Endothelial cell of umbilical vein (primary cell): Measurements from ENCODE around the gene PLXDC2. TPM values are rescaled to one million over a fixed set of nuclear protein-coding genes. Genes with fewer than 3 reads are reported as not detected.

Source experiments
- BruUV-seq: library from RNA; stranded (reverse); fragments of 400-500 nt; replicated peaks from 2 replicates; lab custom pipeline; 2021; lab: Mats Ljungman, UMichigan
- CTCF ChIA-PET: fragments of 300-600, 350-600 bp; sonication (Branson Sonifier 250); formaldehyde crosslinking; loops from one replicate; lab custom pipeline; 2021; ENCODE audit warnings: antibody characterized with exemption, inconsistent platforms; lab: Charles Lee
- POLR2A ChIA-PET: fragments of 300-600, 350-600 bp; sonication (Branson Sonifier 250); formaldehyde crosslinking; loops from one replicate; lab custom pipeline; 2021; ENCODE audit warnings: antibody characterized with exemption, inconsistent platforms; lab: Charles Lee
- DNase-seq: peaks from one replicate; pipeline ENCODE4 v3.0.0-alpha.2; 2011; ENCODE audit warnings: low read depth, low spot score
- FAIRE-seq: peaks from 2 replicates; lab custom pipeline; 2011; peaks lifted over from hg19 to GRCh38; lab: Jason Lieb, UNC
- H2AFZ ChIP-seq: 2 replicates; pipeline ENCODE4 v1.6.0; 2012; ENCODE audit warnings: low read depth, low read length, control low read depth, inconsistent platforms
- H3K27ac ChIP-seq: 2 replicates; pipeline ENCODE4 v1.5.1; 2011; ENCODE audit warnings: low read depth, mild to moderate bottlenecking, control low read depth, low read length, moderate library complexity; ENCODE audit not compliant: insufficient read depth
- H3K27me3 ChIP-seq, 2 experiments: 2 replicates each; pipeline versions ENCODE4 v1.6.0 to v1.6.1; 2011; ENCODE audit warnings: low read length in 2 of 2, mixed read lengths in 1 of 2; ENCODE audit not compliant: control insufficient read depth in 2 of 2, insufficient read depth in 2 of 2
- H3K36me3 ChIP-seq, 2 experiments: 2 replicates in 1 of 2; 3 replicates in 1 of 2; pipeline ENCODE4 v1.5.1; 2011; ENCODE audit warnings: low read length in 2 of 2, mild to moderate bottlenecking in 1 of 2, moderate library complexity in 1 of 2; ENCODE audit not compliant: control insufficient read depth in 2 of 2, insufficient read depth in 2 of 2; ENCODE audit errors: extremely low read depth in 1 of 2
- H3K4me1 ChIP-seq: 3 replicates; pipeline ENCODE4 v1.5.1; 2011; ENCODE audit warnings: mild to moderate bottlenecking, low read length; ENCODE audit not compliant: control insufficient read depth, insufficient read depth; ENCODE audit errors: extremely low read depth
- H3K4me2 ChIP-seq: 2 replicates; pipeline ENCODE4 v1.6.1; 2011; ENCODE audit warnings: low read length, control low read depth, mixed read lengths; ENCODE audit not compliant: insufficient read depth
- H3K4me3 ChIP-seq, 3 experiments: fragments of 200-600 bp in 1 of 3; sonication (generic), shearing (Covaris generic) in 1 of 3; replicated peaks in 1 of 3; 2 replicates each; pipeline ENCODE4 v1.5.1; 2011 to 2016; ENCODE audit warnings: control low read depth in 3 of 3, low read length in 3 of 3, mild to moderate bottlenecking in 2 of 3, inconsistent platforms in 1 of 3, low read depth in 1 of 3, moderate library complexity in 1 of 3; ENCODE audit not compliant: insufficient read depth in 1 of 3
- H3K79me2 ChIP-seq: 2 replicates; pipeline ENCODE4 v1.6.0; 2012; ENCODE audit warnings: low read length, inconsistent platforms; ENCODE audit not compliant: control insufficient read depth, insufficient read depth
- H3K9ac ChIP-seq: replicated peaks from 2 replicates; pipeline ENCODE3; 2011; ENCODE audit warnings: low read length, control low read depth; ENCODE audit not compliant: insufficient read depth; ENCODE audit errors: extremely low read depth
- H3K9me1 ChIP-seq: replicated peaks from 3 replicates; pipeline ENCODE4 v1.6.0; 2011; ENCODE audit warnings: mild to moderate bottlenecking, low read length; ENCODE audit not compliant: control insufficient read depth, insufficient read depth; ENCODE audit errors: extremely low read depth
- H3K9me3 ChIP-seq: replicated peaks from 2 replicates; pipeline ENCODE4 v1.5.1; 2012; ENCODE audit warnings: low read length, inconsistent platforms; ENCODE audit not compliant: control insufficient read depth, insufficient read depth
- H4K20me1 ChIP-seq: replicated peaks from 2 replicates; pipeline ENCODE3; 2011; ENCODE audit warnings: mild to moderate bottlenecking, low read length; ENCODE audit not compliant: control insufficient read depth, insufficient read depth; ENCODE audit errors: extremely low read depth
- CTCF ChIP-seq, 2 donors: IDR thresholded peaks; 1 replicate in 1 of 2; 2 replicates in 1 of 2; pipeline ENCODE4 v1.5.1; 2011; ENCODE audit warnings: low read length in 2 of 2, mild to moderate bottlenecking in 2 of 2, moderate library complexity in 2 of 2, control low read depth in 1 of 2, inconsistent platforms in 1 of 2, low read depth in 1 of 2; ENCODE audit not compliant: insufficient read depth in 1 of 2; ENCODE audit errors: extremely low read depth in 1 of 2
- GATA2 ChIP-seq: IDR thresholded peaks from 2 replicates; pipeline ENCODE4 v1.7.0; 2011; ENCODE audit warnings: low read depth, mild to moderate bottlenecking, moderate library complexity, mixed read lengths, low read length; ENCODE audit not compliant: insufficient read length, insufficient read depth
- JUN ChIP-seq: IDR thresholded peaks from 2 replicates; pipeline ENCODE4 v1.6.1; 2011; ENCODE audit warnings: borderline replicate concordance, low read depth; ENCODE audit not compliant: insufficient read length, insufficient read depth
- MAX ChIP-seq: IDR thresholded peaks from 2 replicates; pipeline ENCODE4 v1.6.1; 2011; ENCODE audit not compliant: insufficient read depth, insufficient read length
- MYC ChIP-seq: IDR thresholded peaks from one replicate; pipeline ENCODE4 v1.6.1; 2011; ENCODE audit warnings: mild to moderate bottlenecking, low read depth, low read length
- POLR2A ChIP-seq: IDR thresholded peaks from 2 replicates; pipeline ENCODE4 v1.6.1; 2012; ENCODE audit warnings: low read depth, mild to moderate bottlenecking, control low read depth, low read length
- POLR2AphosphoS5 ChIP-seq: IDR thresholded peaks from 2 replicates; pipeline ENCODE4 v1.6.1; 2012; ENCODE audit warnings: low read depth, mild to moderate bottlenecking, control low read depth, low read length, moderate library complexity; ENCODE audit not compliant: insufficient read depth
- dilution Hi-C: fragments of 300-500 bp; cut with MboI; formaldehyde crosslinking; loops from one replicate; pipeline ENCODE4 v1.15.0; 2019; ENCODE audit warnings: low sequenced_read_pairs; ENCODE audit not compliant: extremely low pct_ligation_motif_present
- intact Hi-C: fragments of 100-400 bp; cut with micrococcal nuclease; formaldehyde crosslinking; loops from one replicate; pipeline ENCODE4 v1.10.0; 2022
- polyA plus RNA-seq, 4 experiments: library from polyadenylated mRNA; depleted of rRNA in 3 of 4; stranded (reverse) in 3 of 4; unstranded in 1 of 4; fragments of >200 nt; gene quantifications; 2 replicates each; pipeline versions ENCODE4 v1.2.1 to v1.2.3, GENCODE V29; 2011 to 2012; ENCODE audit warnings: missing spikeins in 1 of 4
- total RNA-seq: library from RNA; stranded (reverse); gene quantifications from 2 replicates; pipeline ENCODE4 v1.2.3, GENCODE V29; 2021

The PLXDC2 gene
- total and polyA plus RNA-seq, 2 donors (not counting 3 experiments of a cell fraction or from before 2014, with no cell fraction given), result 0.32 to 1.2 TPM

- intact Hi-C loops, result loop anchor here (1.0 to 5.0 kb wide), 2 partner anchors 10 to 115 kb away; partner anchors contain the start of gene PLXDC2
- H3K4me2 ChIP-seq, result peak overlapping the region; percentile 59
- no peak overlapping the region for H3K9ac ChIP-seq
- FAIRE-seq (peak; percentile 92), DNase-seq (peak; percentile 83)
- peak overlapping the region; percentile 38 for H3K27ac ChIP-seq
- H3K9me3 ChIP-seq, result no peaks in the 10 kb centered on the region
- no peaks in the 10 kb centered on the region for H3K9me1 ChIP-seq
- dilution Hi-C loops, result no loop called here
- no TSS peak for BruUV-seq
- no peak overlapping the region for H2AFZ ChIP-seq
- H3K79me2 ChIP-seq, result no peaks in the 10 kb centered on the region
- ChIA-PET POLR2A (no interaction called here), CTCF (no interaction called here)
- H3K27me3 ChIP-seq, result no peaks in the 10 kb centered on the region
- H3K36me3 ChIP-seq, result no peaks in the 10 kb centered on the region
- peak; percentile 44 for TF ChIP-seq GATA2
- no peak for TF ChIP-seq MYC
- peak overlapping the region in 1 of 3 experiments; percentile 26 for H3K4me3 ChIP-seq
- H4K20me1 ChIP-seq, result no peaks in the 10 kb centered on the region
- peaks cover 27% of the 10 kb centered on the region for H3K4me1 ChIP-seq
Measured at GRCh38 chr10:19931894-19932590, 115.8 kb downstream of the PLXDC2 start.

- H4K20me1 ChIP-seq, result no peaks in the 10 kb centered on the region
- H3K27me3 ChIP-seq, result no peaks in the 10 kb centered on the region
- no peak overlapping the region for H3K27ac ChIP-seq
- DNase-seq, result no peak
- dilution Hi-C loops, result no loop called here
- no peaks in the 10 kb centered on the region for H3K79me2 ChIP-seq
- H3K9me3 ChIP-seq, result no peaks in the 10 kb centered on the region
- BruUV-seq, result no TSS peak
- no peaks in the 10 kb centered on the region for H3K36me3 ChIP-seq
- ChIA-PET POLR2A (no interaction called here), CTCF (no interaction called here)
- H3K9me1 ChIP-seq, result no peaks in the 10 kb centered on the region
- TF ChIP-seq GATA2 (no peak), POLR2A (no peak), POLR2AphosphoS5 (no peak), MYC (no peak), CTCF (IDR thresholded peaks at IDR 0.05; ENCODE audit: extremely low read depth in 1 of 2, insufficient read depth in 1 of 2, low read depth in 1 of 2, low read length in 2 of 2) (no peak), JUN (no peak), MAX (no peak)
- FAIRE-seq, result no peak
- no peak overlapping the region for H2AFZ ChIP-seq
- H3K4me3 ChIP-seq, result no peak overlapping the region
- no peak overlapping the region for H3K4me2 ChIP-seq
- no peak overlapping the region for H3K9ac ChIP-seq
- intact Hi-C loops, result loop anchor here (5.0 kb wide), 1 partner anchor 116 kb away; the partner anchor contains the start of gene PLXDC2
- peaks cover 27% of the 10 kb centered on the region for H3K4me1 ChIP-seq
Measured at GRCh38 chr10:19932806-19933371, 116.7 kb downstream of the PLXDC2 start.
